Smooth muscle cell (in vitro differentiated cells): ENCODE data around the gene MAP2K4. TPM values are rescaled to one million over a fixed set of nuclear protein-coding genes. Genes with fewer than 3 reads are reported as not detected.

ENCODE experiments used
- DNase-seq: peaks from one replicate; lab custom pipeline; 2025; ENCODE audit not compliant: unreplicated experiment; lab: John Stamatoyannopoulos, UW
- H2AFZ ChIP-seq: fragments of 200-600 bp; sonication (generic); 2 replicates; pipeline ENCODE4 v1.6.0; 2016; ENCODE audit warnings: antibody characterized with exemption, low read depth, mild to moderate bottlenecking
- H3F3A ChIP-seq: fragments of 200-600 bp; sonication (generic); 2 replicates; pipeline ENCODE4 v1.6.0; 2017; ENCODE audit warnings: antibody characterized with exemption, low read depth
- H3K27ac ChIP-seq: fragments of 200-600 bp; sonication (generic); 2 replicates; pipeline ENCODE4 v1.5.1; 2016; ENCODE audit warnings: low read depth, mild to moderate bottlenecking
- H3K27me3 ChIP-seq: fragments of 200-600 bp; sonication (generic); 2 replicates; pipeline ENCODE4 v1.6.1; 2016; ENCODE audit warnings: low read depth, mild to moderate bottlenecking
- H3K36me3 ChIP-seq: fragments of 200-600 bp; sonication (generic); 2 replicates; pipeline ENCODE4 v1.5.1; 2016; ENCODE audit warnings: low read depth
- H3K4me1 ChIP-seq: fragments of 200-600 bp; sonication (generic); 2 replicates; pipeline ENCODE4 v1.5.1; 2016; ENCODE audit warnings: low read depth
- H3K4me2 ChIP-seq: fragments of 200-600 bp; sonication (generic); 2 replicates; pipeline ENCODE4 v1.6.0; 2016; ENCODE audit warnings: mild to moderate bottlenecking
- H3K4me3 ChIP-seq: fragments of 200-600 bp; sonication (generic); 2 replicates; pipeline ENCODE4 v1.5.1; 2016; ENCODE audit warnings: mild to moderate bottlenecking
- H3K79me2 ChIP-seq: fragments of 200-600 bp; sonication (generic); 2 replicates; pipeline ENCODE4 v1.6.0; 2016; ENCODE audit warnings: low read depth, mild to moderate bottlenecking
- H3K9ac ChIP-seq: fragments of 200-600 bp; sonication (generic); 2 replicates; pipeline ENCODE4 v1.6.0; 2016; ENCODE audit warnings: low read depth
- H3K9me3 ChIP-seq: fragments of 200-600 bp; sonication (generic); replicated peaks from 2 replicates; pipeline ENCODE4 v1.5.1; 2016; ENCODE audit warnings: low read depth
- H4K20me1 ChIP-seq: fragments of 200-600 bp; sonication (generic); 2 replicates; pipeline ENCODE4 v1.6.0; 2016; ENCODE audit warnings: low read depth
- WGBS: methylation state at CpG from one replicate; pipeline ENCODE4 v1.1.7; 2016; ENCODE audit warnings: low lambda C conversion rate; 5-methylcytosine and 5-hydroxymethylcytosine counted together
- polyA plus RNA-seq: library from polyadenylated mRNA; unstranded; fragments of >200 nt; fragmentation: Nextera tagmentation; extraction: Ambion mirVana; gene quantifications from 2 replicates; pipeline ENCODE4 v1.2.1, GENCODE V29; 2016
- total RNA-seq: library from RNA; depleted of rRNA; stranded (reverse); fragments of >200 nt; gene quantifications from 2 replicates; pipeline ENCODE4 v1.2.3, GENCODE V29; 2014
- TF ChIP-seq, protein P1 (sequence below): fragments of 200-600 bp; sonication (generic); IDR thresholded peaks from 2 replicates; pipeline ENCODE4 v1.5.1; 2017; ENCODE audit warnings: borderline replicate concordance, mild to moderate bottlenecking, antibody characterized with exemption; ENCODE audit not compliant: insufficient read depth, poor library complexity, severe bottlenecking

MAP2K4 gene
- total and polyA plus RNA-seq, 2 experiments from 2014 or later: 33.0 to 54.9 TPM

DNA sequence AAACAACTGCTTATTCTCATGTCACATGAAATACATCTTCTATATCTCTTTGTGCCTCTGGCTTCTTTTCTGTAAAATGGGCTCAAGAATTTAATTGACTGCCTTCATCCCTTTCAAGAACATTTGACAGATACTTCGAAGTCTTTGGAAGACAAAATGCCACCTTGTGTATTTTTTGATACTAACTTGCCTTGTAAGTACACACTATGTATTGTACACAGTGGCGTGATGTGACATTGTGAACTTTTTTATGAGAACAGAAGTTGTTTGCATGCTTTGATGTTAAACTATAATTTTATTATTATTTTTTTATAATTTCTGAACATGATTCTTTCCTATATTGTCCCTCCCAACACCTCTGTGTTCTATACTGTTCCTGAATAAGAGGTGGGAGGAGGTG, 73.7 kb downstream of the MAP2K4 start:
- TF ChIP-seq, protein P1, sequence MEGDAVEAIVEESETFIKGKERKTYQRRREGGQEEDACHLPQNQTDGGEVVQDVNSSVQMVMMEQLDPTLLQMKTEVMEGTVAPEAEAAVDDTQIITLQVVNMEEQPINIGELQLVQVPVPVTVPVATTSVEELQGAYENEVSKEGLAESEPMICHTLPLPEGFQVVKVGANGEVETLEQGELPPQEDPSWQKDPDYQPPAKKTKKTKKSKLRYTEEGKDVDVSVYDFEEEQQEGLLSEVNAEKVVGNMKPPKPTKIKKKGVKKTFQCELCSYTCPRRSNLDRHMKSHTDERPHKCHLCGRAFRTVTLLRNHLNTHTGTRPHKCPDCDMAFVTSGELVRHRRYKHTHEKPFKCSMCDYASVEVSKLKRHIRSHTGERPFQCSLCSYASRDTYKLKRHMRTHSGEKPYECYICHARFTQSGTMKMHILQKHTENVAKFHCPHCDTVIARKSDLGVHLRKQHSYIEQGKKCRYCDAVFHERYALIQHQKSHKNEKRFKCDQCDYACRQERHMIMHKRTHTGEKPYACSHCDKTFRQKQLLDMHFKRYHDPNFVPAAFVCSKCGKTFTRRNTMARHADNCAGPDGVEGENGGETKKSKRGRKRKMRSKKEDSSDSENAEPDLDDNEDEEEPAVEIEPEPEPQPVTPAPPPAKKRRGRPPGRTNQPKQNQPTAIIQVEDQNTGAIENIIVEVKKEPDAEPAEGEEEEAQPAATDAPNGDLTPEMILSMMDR: no peak
- DNase-seq: no peak
- Histone ChIP-seq H4K20me1 (peaks cover 30% of the 10 kb centered on the region), H3K9me3 (no peaks in the 10 kb centered on the region), H3K36me3 (no peaks in the 10 kb centered on the region), H3K27ac (no peak overlapping the region), H3F3A (no peaks in the 10 kb centered on the region), H3K9ac (no peak overlapping the region), H2AFZ (no peak overlapping the region), H3K27me3 (no peaks in the 10 kb centered on the region), H3K4me1 (peaks cover 4% of the 10 kb centered on the region), H3K4me2 (no peak overlapping the region), H3K79me2 (peaks cover 35% of the 10 kb centered on the region), H3K4me3 (no peak overlapping the region)
- WGBS: 98% methylated on average over 2 of the region's 2 CpGs

DNA sequence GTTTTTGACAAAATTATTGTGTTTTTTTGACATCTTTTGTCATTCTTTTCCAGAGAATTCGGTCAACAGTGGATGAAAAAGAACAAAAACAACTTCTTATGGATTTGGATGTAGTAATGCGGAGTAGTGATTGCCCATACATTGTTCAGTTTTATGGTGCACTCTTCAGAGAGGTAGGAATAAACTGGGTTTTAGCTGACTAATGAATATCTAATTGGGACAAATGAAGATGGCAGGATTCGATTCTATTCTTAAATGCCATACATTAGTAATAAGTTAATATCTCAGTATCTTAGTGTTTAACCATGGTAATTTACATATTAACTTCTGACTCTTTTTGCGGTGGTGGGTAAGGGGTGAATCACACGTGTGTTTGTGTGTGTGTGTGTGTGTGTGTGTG, 74.8 kb downstream of the MAP2K4 start:
- H3K4me2 ChIP-seq: no peak overlapping the region
- TF ChIP-seq, protein P1: no peak
- H3F3A ChIP-seq: no peaks in the 10 kb centered on the region
- H3K27me3 ChIP-seq: no peaks in the 10 kb centered on the region
- no peaks in the 10 kb centered on the region for H3K4me1 ChIP-seq
- no peaks in the 10 kb centered on the region for H3K9me3 ChIP-seq
- H3K79me2 ChIP-seq: peaks cover 43% of the 10 kb centered on the region
- no peak overlapping the region for H3K9ac ChIP-seq
- no peaks in the 10 kb centered on the region for H3K36me3 ChIP-seq
- H3K4me3 ChIP-seq: no peak overlapping the region
- DNase-seq: no peak
- H2AFZ ChIP-seq: no peak overlapping the region
- H3K27ac ChIP-seq: no peak overlapping the region
- peaks cover 18% of the 10 kb centered on the region for H4K20me1 ChIP-seq
- WGBS: 99% methylated on average over 5 of the region's 5 CpGs

DNA sequence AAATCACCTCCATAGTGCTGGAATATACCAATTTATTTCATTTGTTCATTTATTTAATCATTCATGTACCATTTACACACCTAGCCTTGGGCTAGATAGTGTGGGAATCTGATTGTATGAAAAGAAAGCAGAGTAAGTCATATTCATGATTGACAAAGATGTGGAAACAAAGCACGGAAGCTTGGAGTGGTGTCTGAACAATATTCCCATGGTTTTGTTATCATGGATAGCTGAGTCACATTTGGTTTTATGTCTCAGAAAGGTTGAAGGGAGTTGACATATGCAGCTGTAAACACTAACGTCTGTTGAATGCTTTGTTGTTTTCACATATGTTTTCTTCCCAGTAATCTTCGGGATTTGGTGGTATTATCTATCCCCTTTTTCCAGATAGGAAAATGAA, 76.6 kb downstream of the MAP2K4 start:
- Histone ChIP-seq H3K9ac (no peak overlapping the region), H3K4me1 (no peaks in the 10 kb centered on the region), H3F3A (no peaks in the 10 kb centered on the region), H3K27ac (no peak overlapping the region), H4K20me1 (peaks cover 24% of the 10 kb centered on the region), H3K4me3 (no peak overlapping the region), H3K36me3 (peaks cover 7% of the 10 kb centered on the region), H2AFZ (no peak overlapping the region), H3K27me3 (no peaks in the 10 kb centered on the region), H3K4me2 (no peak overlapping the region), H3K79me2 (peaks cover 37% of the 10 kb centered on the region), H3K9me3 (no peaks in the 10 kb centered on the region)
- 44% methylated on average over 3 of the region's 3 CpGs for WGBS
- DNase-seq: no peak
- TF ChIP-seq, protein P1: no peak

DNA sequence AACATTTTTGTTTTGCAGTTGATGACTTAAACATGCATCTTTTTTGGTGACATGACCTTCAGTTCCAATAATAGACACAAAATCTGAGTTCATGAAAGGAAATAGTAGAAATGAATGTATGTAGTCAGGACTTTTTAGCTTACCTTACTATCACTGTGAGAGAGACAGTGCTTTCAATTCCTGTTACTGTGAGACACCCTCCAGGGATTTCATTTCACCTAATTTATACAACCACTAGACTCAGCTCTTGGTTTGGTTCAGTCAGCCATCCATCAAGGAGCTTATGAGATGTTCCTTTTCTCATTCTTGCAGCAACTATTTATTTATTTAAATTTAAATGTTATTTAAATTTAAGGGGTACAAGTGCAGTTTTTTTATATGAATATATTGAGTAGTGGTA, 77.9 kb downstream of the MAP2K4 start:
- H3K9ac ChIP-seq: no peak overlapping the region
- H3K4me1 ChIP-seq: no peaks in the 10 kb centered on the region
- H3F3A ChIP-seq: no peaks in the 10 kb centered on the region
- H4K20me1 ChIP-seq: peaks cover 30% of the 10 kb centered on the region
- peaks cover 7% of the 10 kb centered on the region for H3K36me3 ChIP-seq
- no peak overlapping the region for H3K4me3 ChIP-seq
- H3K27ac ChIP-seq: no peak overlapping the region
- no peak for DNase-seq
- H3K4me2 ChIP-seq: no peak overlapping the region
- H3K9me3 ChIP-seq: no peaks in the 10 kb centered on the region
- H2AFZ ChIP-seq: no peak overlapping the region
- H3K79me2 ChIP-seq: peaks cover 39% of the 10 kb centered on the region
- TF ChIP-seq, protein P1: no peak
- H3K27me3 ChIP-seq: no peaks in the 10 kb centered on the region
